HCT116 (cell line): ENCODE data around the gene GRM4. TPM values are rescaled to one million over a fixed set of nuclear protein-coding genes. Genes with fewer than 3 reads are reported as not detected.
"Not testable (repeated sequence)": the region's sequence is repeated elsewhere in the genome, so short reads cannot be mapped to it uniquely, and the experiment has no call there.

Experiments used
- ATAC-seq: fragments of 200-7000 bp; cut with Tn5 transposase; 2 replicates; pipeline ENCODE4 v1.9.1; 2020; ENCODE audit warnings: mild to moderate bottlenecking, moderate library complexity
- BruUV-seq: library from RNA; stranded (reverse); fragments of 400-500 nt; replicated peaks from 2 replicates; lab custom pipeline; 2021; lab: Mats Ljungman, UMichigan
- CTCF ChIA-PET: fragments of 300-600 bp; sonication (Branson Sonifier 250); formaldehyde crosslinking; loops from one replicate; lab custom pipeline; 2021; ENCODE audit warnings: antibody characterized with exemption; lab: Charles Lee
- POLR2A ChIA-PET: fragments of 300-600, 350-600 bp; sonication (Branson Sonifier 250); formaldehyde crosslinking; loops from one replicate; lab custom pipeline; 2021; ENCODE audit warnings: antibody characterized with exemption; lab: Charles Lee
- RAD21 ChIA-PET, 2 experiments: fragments of 300-600 bp; sonication (Branson Sonifier 250); formaldehyde crosslinking; loops; one replicate each; lab custom pipeline; 2023; ENCODE audit warnings: low total read pairs in 2 of 2; ENCODE audit not compliant: uncharacterized antibody in 2 of 2, unreplicated experiment in 2 of 2, low non-redundant PET in 1 of 2; lab: Charles Lee
- DNase-seq: peaks from one replicate; pipeline ENCODE4 v3.0.0-alpha.2; 2010; ENCODE audit warnings: low read depth, low spot score
- H2AFZ ChIP-seq: fragments of 200-600 bp; shearing (Covaris generic), sonication (generic); 2 replicates; pipeline ENCODE4 v1.6.1; 2017; ENCODE audit warnings: low read depth, mixed run types, mixed read lengths, antibody characterized with exemption, low read length; ENCODE audit not compliant: poor library complexity, severe bottlenecking
- H3K27ac ChIP-seq: 2 replicates; pipeline ENCODE4 v1.5.1; 2012; ENCODE audit warnings: low read depth, low read length
- H3K27me3 ChIP-seq: fragments of 200-600 bp; sonication (generic); 2 replicates; pipeline ENCODE4 v1.6.1; 2016; ENCODE audit warnings: mixed run types, low read length, mixed read lengths; ENCODE audit not compliant: insufficient read depth
- H3K36me3 ChIP-seq, 2 experiments: fragments of 200-500 bp in 1 of 2; fragments of 200-600 bp in 1 of 2; sonication (Bioruptor generic) in 1 of 2; sonication (generic) in 1 of 2; 2 replicates each; pipeline versions ENCODE4 v1.5.1 to v1.6.1; 2014 to 2016; ENCODE audit warnings: low read length in 2 of 2, inconsistent platforms in 1 of 2, mixed read lengths in 1 of 2, mixed run types in 1 of 2; ENCODE audit not compliant: insufficient read depth in 2 of 2, control insufficient read depth in 1 of 2
- H3K4me1 ChIP-seq, 2 experiments: fragments of 200-600 bp in 1 of 2; sonication (generic) in 1 of 2; 2 replicates each; pipeline versions ENCODE4 v1.5.1 to v1.6.1; 2012 to 2017; ENCODE audit warnings: low read length in 2 of 2, inconsistent platforms in 1 of 2, mild to moderate bottlenecking in 1 of 2, mixed read lengths in 1 of 2, mixed run types in 1 of 2, moderate library complexity in 1 of 2; ENCODE audit not compliant: insufficient read depth in 2 of 2, control insufficient read depth in 1 of 2
- H3K4me2 ChIP-seq: fragments of 200-600 bp; sonication (generic); 2 replicates; pipeline ENCODE4 v1.6.1; 2017; ENCODE audit warnings: mixed run types, low read length, mixed read lengths
- H3K4me3 ChIP-seq, 2 experiments: fragments of 200-600 bp in 1 of 2; sonication (generic) in 1 of 2; replicated peaks in 1 of 2; 2 replicates each; pipeline ENCODE4 v1.5.1; 2011 to 2016; ENCODE audit warnings: low read length in 2 of 2, control low read depth in 1 of 2, low read depth in 1 of 2, mild to moderate bottlenecking in 1 of 2, mixed read lengths in 1 of 2, mixed run types in 1 of 2
- H3K79me2 ChIP-seq: fragments of 200-600 bp; sonication (generic); 2 replicates; pipeline ENCODE4 v1.6.1; 2017; ENCODE audit warnings: mild to moderate bottlenecking, mixed run types, low read length, moderate library complexity, mixed read lengths; ENCODE audit not compliant: insufficient read depth
- H3K9ac ChIP-seq: fragments of 200-600 bp; sonication (generic); 2 replicates; pipeline ENCODE4 v1.6.1; 2016; ENCODE audit warnings: low read length, mixed read lengths
- H3K9me2 ChIP-seq: fragments of 200-600 bp; sonication (generic), shearing (Covaris generic); 2 replicates; pipeline ENCODE4 v1.6.1; 2017; ENCODE audit warnings: mixed run types, mild to moderate bottlenecking, moderate library complexity; ENCODE audit not compliant: insufficient read depth
- H3K9me3 ChIP-seq, 2 experiments: fragments of 200-500 bp in 1 of 2; fragments of 200-600 bp in 1 of 2; sonication (Bioruptor generic) in 1 of 2; sonication (generic) in 1 of 2; 2 replicates each; pipeline ENCODE4 v1.6.1; 2014 to 2017; ENCODE audit warnings: low read length in 2 of 2, mixed read lengths in 2 of 2, inconsistent platforms in 1 of 2, low read depth in 1 of 2, mild to moderate bottlenecking in 1 of 2, mixed run types in 1 of 2, moderate library complexity in 1 of 2; ENCODE audit not compliant: control insufficient read depth in 1 of 2, insufficient read depth in 1 of 2
- H4K20me1 ChIP-seq: fragments of 200-600 bp; sonication (generic), shearing (Covaris generic); 2 replicates; pipeline ENCODE4 v1.6.1; 2017; ENCODE audit warnings: mixed run types, mild to moderate bottlenecking, moderate library complexity; ENCODE audit not compliant: insufficient read depth
- CBX3 ChIP-seq: IDR thresholded peaks from 2 replicates; pipeline ENCODE4 v1.6.1; 2012; ENCODE audit warnings: low read depth
- CTCF ChIP-seq, 3 experiments: fragments of 200-600 bp in 1 of 3; sonication (generic) in 1 of 3; IDR thresholded peaks in 2 of 3; conservative IDR thresholded peaks in 1 of 3; 2 replicates each; pipeline ENCODE4 v1.5.1; 2012 to 2017; ENCODE audit warnings: low read depth in 2 of 3, low read length in 2 of 3, antibody characterized with exemption in 1 of 3, borderline replicate concordance in 1 of 3, control low read depth in 1 of 3, mild to moderate bottlenecking in 1 of 3, mixed read lengths in 1 of 3, mixed run types in 1 of 3, moderate library complexity in 1 of 3; ENCODE audit not compliant: insufficient read depth in 1 of 3
- EGR1 ChIP-seq: IDR thresholded peaks from 2 replicates; pipeline ENCODE4 v1.6.1; 2012; ENCODE audit warnings: low read depth
- REST ChIP-seq: IDR thresholded peaks from 2 replicates; pipeline ENCODE4 v1.6.1; 2012; ENCODE audit warnings: low read depth
- SRF ChIP-seq: IDR thresholded peaks from 2 replicates; pipeline ENCODE4 v1.6.1; 2012; ENCODE audit warnings: low read depth
- TCF7L2 ChIP-seq: IDR thresholded peaks from 2 replicates; pipeline ENCODE4 v1.7.0; 2011; ENCODE audit warnings: borderline replicate concordance, inconsistent platforms; ENCODE audit not compliant: insufficient read depth, insufficient read length; ENCODE audit errors: extremely low read depth
- intact Hi-C: fragments of 100-400 bp; cut with micrococcal nuclease; formaldehyde crosslinking; loops from 2 replicates; pipeline ENCODE4 v1.10.0; 2022
- total RNA-seq: library from RNA; stranded (reverse); gene quantifications from one replicate; pipeline ENCODE4 v1.2.1, GENCODE V29; 2021; ENCODE audit not compliant: unreplicated experiment

GRM4 gene
- total RNA-seq, 1 experiment from 2014 or later, result 2.6 TPM

GRCh38 chr6:34189806-34190503, 44.1 kb upstream of the GRM4 start:
- ChIA-PET RAD21 (interaction anchor here in 1 of 2 experiments (0.7 kb wide), 1 partner anchor 59 kb away, joined by 3 read pairs; the partner anchor contains the start of gene SMIM29), POLR2A (interaction anchor here (1.0 to 1.9 kb wide), 3 partner anchors 12 to 47 kb away, joined by 3 to 8 read pairs (median 7); partner anchors contain the start of gene HMGA1), CTCF (interaction anchor here (2.1 to 2.6 kb wide), 2 partner anchors 26 to 54 kb away, joined by 5 to 8 read pairs; no protein-coding TSS in a partner anchor)
- no peaks in the 10 kb centered on the region for H3K36me3 ChIP-seq
- H3K4me3 ChIP-seq, result no peak overlapping the region
- BruUV-seq, result no TSS peak
- no peaks in the 10 kb centered on the region for H3K9me2 ChIP-seq
- no peak for ATAC-seq
- no peak overlapping the region for H3K9ac ChIP-seq
- no peak for DNase-seq
- H2AFZ ChIP-seq, result no peak overlapping the region
- no peak for TF ChIP-seq SRF
- no peak for TF ChIP-seq EGR1
- TF ChIP-seq CBX3, result no peak
- no peak for TF ChIP-seq REST
- TF ChIP-seq TCF7L2, result no peak
- TF ChIP-seq CTCF (IDR thresholded peaks at IDR 0.05 in 2 of 3, conservative IDR thresholded peaks at IDR 0.05 in 1 of 3; ENCODE audit: borderline replicate concordance in 1 of 3, insufficient read depth in 1 of 3, low read depth in 2 of 3, low read length in 2 of 3), result no peak
- H3K4me1 ChIP-seq, result no peaks in the 10 kb centered on the region
- intact Hi-C loops, result loop anchor here (2.0 kb wide), 1 partner anchor 27 kb away; no protein-coding TSS in a partner anchor
- no peaks in the 10 kb centered on the region for H3K27me3 ChIP-seq
- no peak overlapping the region for H3K27ac ChIP-seq
- no peaks in the 10 kb centered on the region for H3K9me3 ChIP-seq
- H3K4me2 ChIP-seq, result no peak overlapping the region
- no peaks in the 10 kb centered on the region for H4K20me1 ChIP-seq
- no peaks in the 10 kb centered on the region for H3K79me2 ChIP-seq

GRCh38 chr6:34184726-34185125, 38.8 kb upstream of the GRM4 start:
- H3K36me3 ChIP-seq, BruUV-seq, intact Hi-C loops, H3K9me3 ChIP-seq, H3K79me2 ChIP-seq, H2AFZ ChIP-seq, H3K9ac ChIP-seq, CTCF ChIA-PET, H3K9me2 ChIP-seq, H3K4me1 ChIP-seq, H3K27ac ChIP-seq, H3K4me2 ChIP-seq, DNase-seq, POLR2A ChIA-PET, RAD21 ChIA-PET, ATAC-seq, H3K27me3 ChIP-seq, H3K4me3 ChIP-seq, H4K20me1 ChIP-seq: not testable (repeated sequence)
